ENCODE measurements around the gene AGPAT4.

DNA sequence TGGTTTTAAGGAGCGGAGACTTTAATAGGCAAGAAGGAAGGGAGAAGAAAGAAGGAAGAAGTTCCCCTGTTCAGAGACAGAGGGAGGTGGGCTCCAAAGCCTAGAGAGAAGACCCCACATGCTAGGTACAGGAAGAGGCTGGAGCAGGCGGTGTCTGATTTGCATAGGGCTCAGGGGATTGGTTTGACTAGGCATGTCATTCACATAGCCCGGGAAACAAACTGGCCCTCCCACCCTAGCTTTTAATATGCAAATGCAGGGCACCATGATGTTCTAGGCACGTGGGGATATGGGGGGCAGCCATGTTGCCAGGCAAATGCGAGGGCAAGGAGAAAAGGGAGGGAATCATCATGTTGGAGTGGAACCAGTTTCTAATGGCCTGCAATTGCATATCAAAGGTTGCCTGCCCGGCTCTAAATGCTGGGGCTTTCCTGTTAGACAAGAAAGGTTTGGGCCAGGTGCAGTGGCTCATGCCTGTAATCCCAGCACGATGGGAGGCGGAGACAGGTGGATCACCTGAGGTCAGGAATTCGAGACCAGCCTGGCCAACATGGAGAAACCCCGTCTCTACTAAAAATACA is 34.3 kb upstream of the AGPAT4 start:
- TF ChIP-seq GABPA (IDR thresholded peaks at IDR 0.05; ENCODE audit: low read depth) = no peak
- TF ChIP-seq POLR2AphosphoS5 (IDR thresholded peaks at IDR 0.05; ENCODE audit: low read depth, low read length) = no peak
- no peak for TF ChIP-seq EP300 (IDR thresholded peaks at IDR 0.05; ENCODE audit: borderline replicate concordance in 1 of 2, low read depth in 1 of 2, low read length in 1 of 2)
- TF ChIP-seq, protein P1, sequence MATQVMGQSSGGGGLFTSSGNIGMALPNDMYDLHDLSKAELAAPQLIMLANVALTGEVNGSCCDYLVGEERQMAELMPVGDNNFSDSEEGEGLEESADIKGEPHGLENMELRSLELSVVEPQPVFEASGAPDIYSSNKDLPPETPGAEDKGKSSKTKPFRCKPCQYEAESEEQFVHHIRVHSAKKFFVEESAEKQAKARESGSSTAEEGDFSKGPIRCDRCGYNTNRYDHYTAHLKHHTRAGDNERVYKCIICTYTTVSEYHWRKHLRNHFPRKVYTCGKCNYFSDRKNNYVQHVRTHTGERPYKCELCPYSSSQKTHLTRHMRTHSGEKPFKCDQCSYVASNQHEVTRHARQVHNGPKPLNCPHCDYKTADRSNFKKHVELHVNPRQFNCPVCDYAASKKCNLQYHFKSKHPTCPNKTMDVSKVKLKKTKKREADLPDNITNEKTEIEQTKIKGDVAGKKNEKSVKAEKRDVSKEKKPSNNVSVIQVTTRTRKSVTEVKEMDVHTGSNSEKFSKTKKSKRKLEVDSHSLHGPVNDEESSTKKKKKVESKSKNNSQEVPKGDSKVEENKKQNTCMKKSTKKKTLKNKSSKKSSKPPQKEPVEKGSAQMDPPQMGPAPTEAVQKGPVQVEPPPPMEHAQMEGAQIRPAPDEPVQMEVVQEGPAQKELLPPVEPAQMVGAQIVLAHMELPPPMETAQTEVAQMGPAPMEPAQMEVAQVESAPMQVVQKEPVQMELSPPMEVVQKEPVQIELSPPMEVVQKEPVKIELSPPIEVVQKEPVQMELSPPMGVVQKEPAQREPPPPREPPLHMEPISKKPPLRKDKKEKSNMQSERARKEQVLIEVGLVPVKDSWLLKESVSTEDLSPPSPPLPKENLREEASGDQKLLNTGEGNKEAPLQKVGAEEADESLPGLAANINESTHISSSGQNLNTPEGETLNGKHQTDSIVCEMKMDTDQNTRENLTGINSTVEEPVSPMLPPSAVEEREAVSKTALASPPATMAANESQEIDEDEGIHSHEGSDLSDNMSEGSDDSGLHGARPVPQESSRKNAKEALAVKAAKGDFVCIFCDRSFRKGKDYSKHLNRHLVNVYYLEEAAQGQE (IDR thresholded peaks at IDR 0.05; ENCODE audit: low read depth, low read length) = no peak
- TF ChIP-seq, protein P2, sequence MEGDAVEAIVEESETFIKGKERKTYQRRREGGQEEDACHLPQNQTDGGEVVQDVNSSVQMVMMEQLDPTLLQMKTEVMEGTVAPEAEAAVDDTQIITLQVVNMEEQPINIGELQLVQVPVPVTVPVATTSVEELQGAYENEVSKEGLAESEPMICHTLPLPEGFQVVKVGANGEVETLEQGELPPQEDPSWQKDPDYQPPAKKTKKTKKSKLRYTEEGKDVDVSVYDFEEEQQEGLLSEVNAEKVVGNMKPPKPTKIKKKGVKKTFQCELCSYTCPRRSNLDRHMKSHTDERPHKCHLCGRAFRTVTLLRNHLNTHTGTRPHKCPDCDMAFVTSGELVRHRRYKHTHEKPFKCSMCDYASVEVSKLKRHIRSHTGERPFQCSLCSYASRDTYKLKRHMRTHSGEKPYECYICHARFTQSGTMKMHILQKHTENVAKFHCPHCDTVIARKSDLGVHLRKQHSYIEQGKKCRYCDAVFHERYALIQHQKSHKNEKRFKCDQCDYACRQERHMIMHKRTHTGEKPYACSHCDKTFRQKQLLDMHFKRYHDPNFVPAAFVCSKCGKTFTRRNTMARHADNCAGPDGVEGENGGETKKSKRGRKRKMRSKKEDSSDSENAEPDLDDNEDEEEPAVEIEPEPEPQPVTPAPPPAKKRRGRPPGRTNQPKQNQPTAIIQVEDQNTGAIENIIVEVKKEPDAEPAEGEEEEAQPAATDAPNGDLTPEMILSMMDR (IDR thresholded peaks at IDR 0.05) = no peak
- no peak for TF ChIP-seq SMC3 (IDR thresholded peaks at IDR 0.05; ENCODE audit: low read depth, low read length)
- TF ChIP-seq RCOR1 (IDR thresholded peaks at IDR 0.05; ENCODE audit: low read length) = no peak
- no peak for TF ChIP-seq CHD2 (IDR thresholded peaks at IDR 0.05; ENCODE audit: low read length, partially characterized antibody)
- TF ChIP-seq TAF1 (IDR thresholded peaks at IDR 0.05; ENCODE audit: borderline replicate concordance, low read depth, low read length) = no peak
